Omental fat pad (tissue), 4 donors: ENCODE data around the gene PIP5K1B. TPM values are rescaled to one million over a fixed set of nuclear protein-coding genes. Genes with fewer than 3 reads are reported as not detected.

Experiments
- ATAC-seq: fragments of 150-250 bp; one replicate; pipeline ENCODE4 v1.9.1; 2016; ENCODE audit warnings: mild to moderate bottlenecking, moderate library complexity; ENCODE audit not compliant: low FRiP score
- DNase-seq: peaks from one replicate; pipeline ENCODE4 v3.0.0-alpha.2; 2019; ENCODE audit warnings: low spot score
- total RNA-seq, 4 donors: library from RNA; depleted of rRNA; stranded (reverse); fragments of >200 nt; gene quantifications; one replicate each; pipeline ENCODE4 v1.1.0, GENCODE V29; 2016
- TF ChIP-seq, protein P1 (sequence below), 3 donors: fragments of 450-650 bp; IDR thresholded peaks; one replicate each; pipeline ENCODE4 v1.5.1; 2016 to 2017; ENCODE audit warnings: antibody characterized with exemption in 3 of 3, mild to moderate bottlenecking in 3 of 3, moderate library complexity in 2 of 3

PIP5K1B gene
- total RNA-seq, 4 donors from 2014 or later = 1.9 to 14.3 (median 3.2) TPM

DNA sequence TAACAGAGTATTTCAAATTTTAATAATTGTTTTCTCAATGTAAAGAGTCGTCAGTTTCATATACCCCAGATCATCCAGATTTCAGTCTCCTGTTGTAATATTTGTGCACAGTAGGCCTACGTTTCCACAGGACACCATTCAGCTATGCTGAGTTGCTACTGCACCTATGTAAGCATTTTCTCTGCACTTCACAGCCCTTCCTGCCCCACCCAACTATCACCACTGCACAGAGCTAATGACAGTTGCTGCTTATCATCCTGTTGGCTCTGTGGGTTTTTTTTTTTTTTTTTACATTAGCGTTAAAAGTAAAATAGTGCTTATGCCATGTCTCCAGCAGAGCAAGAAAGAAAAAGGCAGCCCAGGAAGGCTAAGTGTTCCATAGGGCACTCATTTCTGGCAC is 314.8 kb downstream of the PIP5K1B start:
- TF ChIP-seq, protein P1, sequence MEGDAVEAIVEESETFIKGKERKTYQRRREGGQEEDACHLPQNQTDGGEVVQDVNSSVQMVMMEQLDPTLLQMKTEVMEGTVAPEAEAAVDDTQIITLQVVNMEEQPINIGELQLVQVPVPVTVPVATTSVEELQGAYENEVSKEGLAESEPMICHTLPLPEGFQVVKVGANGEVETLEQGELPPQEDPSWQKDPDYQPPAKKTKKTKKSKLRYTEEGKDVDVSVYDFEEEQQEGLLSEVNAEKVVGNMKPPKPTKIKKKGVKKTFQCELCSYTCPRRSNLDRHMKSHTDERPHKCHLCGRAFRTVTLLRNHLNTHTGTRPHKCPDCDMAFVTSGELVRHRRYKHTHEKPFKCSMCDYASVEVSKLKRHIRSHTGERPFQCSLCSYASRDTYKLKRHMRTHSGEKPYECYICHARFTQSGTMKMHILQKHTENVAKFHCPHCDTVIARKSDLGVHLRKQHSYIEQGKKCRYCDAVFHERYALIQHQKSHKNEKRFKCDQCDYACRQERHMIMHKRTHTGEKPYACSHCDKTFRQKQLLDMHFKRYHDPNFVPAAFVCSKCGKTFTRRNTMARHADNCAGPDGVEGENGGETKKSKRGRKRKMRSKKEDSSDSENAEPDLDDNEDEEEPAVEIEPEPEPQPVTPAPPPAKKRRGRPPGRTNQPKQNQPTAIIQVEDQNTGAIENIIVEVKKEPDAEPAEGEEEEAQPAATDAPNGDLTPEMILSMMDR (IDR thresholded peaks at IDR 0.05) = no peak
- DNase-seq (no peak), ATAC-seq (no peak)

GRCh38 chr9:69020301-69021145 is 315.5 kb downstream of the PIP5K1B start:
- no peak for ATAC-seq
- TF ChIP-seq, protein P1 (IDR thresholded peaks at IDR 0.05) = no peak

DNA sequence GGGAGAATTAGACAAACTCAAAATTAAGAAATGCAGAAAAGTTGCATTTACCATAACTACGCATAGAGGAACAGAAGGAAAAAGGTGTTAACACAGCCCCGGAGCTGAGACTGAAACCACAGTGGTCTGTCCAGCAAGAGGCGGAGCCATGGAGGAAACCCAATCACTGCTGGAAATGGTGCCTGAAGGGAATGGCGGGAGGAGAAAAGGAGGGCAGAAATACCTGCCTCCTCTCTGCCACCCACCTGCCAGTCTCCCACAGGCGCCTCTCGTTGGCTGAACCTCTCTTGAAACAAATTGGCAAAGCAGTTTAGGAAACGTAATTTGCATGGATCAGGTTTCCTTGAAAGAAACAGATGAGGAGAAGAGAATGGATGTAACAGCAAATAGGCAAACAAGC is 318.6 kb downstream of the PIP5K1B start:
- DNase-seq (no peak), ATAC-seq (peak; percentile 58)
- TF ChIP-seq, protein P1 (IDR thresholded peaks at IDR 0.05) = no peak

More at GRCh38 chr9:69020301-69021145, 315.5 kb downstream of the PIP5K1B start:
- DNase-seq = no peak

- DNase-seq = no peak
- no peak for ATAC-seq
- TF ChIP-seq, protein P1 (IDR thresholded peaks at IDR 0.05) = no peak
These were observed 322.5 kb downstream of the PIP5K1B start for GRCh38 chr9:69027355-69028097.

GRCh38 chr9:69028754-69029153 is 323.7 kb downstream of the PIP5K1B start:
- TF ChIP-seq, protein P1 (IDR thresholded peaks at IDR 0.05) = no peak
- DNase-seq (no peak), ATAC-seq (no peak)

GRCh38 chr9:69029535-69029934 is 324.5 kb downstream of the PIP5K1B start:
- DNase-seq (no peak), ATAC-seq (no peak)
- TF ChIP-seq, protein P1 (IDR thresholded peaks at IDR 0.05) = no peak
